Liver (tissue), 3 donors: ENCODE results near the gene ORC2.

Experiments used
- CTCF ChIP-seq: fragments of 150-350 bp; IDR thresholded peaks from 2 replicates; pipeline ENCODE4 v1.5.1; 2017; ENCODE audit warnings: improper control_type of control experiment, low read depth, low read length; ENCODE audit not compliant: missing input control
- HNF4A ChIP-seq, 2 donors: conservative IDR thresholded peaks; 2 replicates each; pipeline ENCODE4 v1.6.1; 2016; ENCODE audit warnings: antibody characterized with exemption in 2 of 2, mild to moderate bottlenecking in 2 of 2
- JUND ChIP-seq, 2 donors: IDR thresholded peaks; 2 replicates each; pipeline ENCODE4 v1.6.1; 2016; ENCODE audit warnings: antibody characterized with exemption in 2 of 2
- MAX ChIP-seq: IDR thresholded peaks from 2 replicates; pipeline ENCODE4 v1.6.1; 2016; ENCODE audit warnings: antibody characterized with exemption
- TAF1 ChIP-seq: conservative IDR thresholded peaks from 2 replicates; pipeline ENCODE4 v1.6.1; 2016; ENCODE audit warnings: antibody characterized with exemption, mild to moderate bottlenecking
- TF ChIP-seq, protein P1 (sequence below): IDR thresholded peaks from 2 replicates; pipeline ENCODE4 v1.6.1; 2016; ENCODE audit warnings: antibody characterized with exemption, mild to moderate bottlenecking
- TF ChIP-seq, protein P2 (sequence below): IDR thresholded peaks from 2 replicates; pipeline ENCODE4 v1.6.1; 2016; ENCODE audit warnings: antibody characterized with exemption
- donor health status: healthy.
- donor health status: healthy.

GRCh38 chr2:200862532-200863000 is 100.9 kb downstream of the ORC2 start:
- TF ChIP-seq, protein P1, sequence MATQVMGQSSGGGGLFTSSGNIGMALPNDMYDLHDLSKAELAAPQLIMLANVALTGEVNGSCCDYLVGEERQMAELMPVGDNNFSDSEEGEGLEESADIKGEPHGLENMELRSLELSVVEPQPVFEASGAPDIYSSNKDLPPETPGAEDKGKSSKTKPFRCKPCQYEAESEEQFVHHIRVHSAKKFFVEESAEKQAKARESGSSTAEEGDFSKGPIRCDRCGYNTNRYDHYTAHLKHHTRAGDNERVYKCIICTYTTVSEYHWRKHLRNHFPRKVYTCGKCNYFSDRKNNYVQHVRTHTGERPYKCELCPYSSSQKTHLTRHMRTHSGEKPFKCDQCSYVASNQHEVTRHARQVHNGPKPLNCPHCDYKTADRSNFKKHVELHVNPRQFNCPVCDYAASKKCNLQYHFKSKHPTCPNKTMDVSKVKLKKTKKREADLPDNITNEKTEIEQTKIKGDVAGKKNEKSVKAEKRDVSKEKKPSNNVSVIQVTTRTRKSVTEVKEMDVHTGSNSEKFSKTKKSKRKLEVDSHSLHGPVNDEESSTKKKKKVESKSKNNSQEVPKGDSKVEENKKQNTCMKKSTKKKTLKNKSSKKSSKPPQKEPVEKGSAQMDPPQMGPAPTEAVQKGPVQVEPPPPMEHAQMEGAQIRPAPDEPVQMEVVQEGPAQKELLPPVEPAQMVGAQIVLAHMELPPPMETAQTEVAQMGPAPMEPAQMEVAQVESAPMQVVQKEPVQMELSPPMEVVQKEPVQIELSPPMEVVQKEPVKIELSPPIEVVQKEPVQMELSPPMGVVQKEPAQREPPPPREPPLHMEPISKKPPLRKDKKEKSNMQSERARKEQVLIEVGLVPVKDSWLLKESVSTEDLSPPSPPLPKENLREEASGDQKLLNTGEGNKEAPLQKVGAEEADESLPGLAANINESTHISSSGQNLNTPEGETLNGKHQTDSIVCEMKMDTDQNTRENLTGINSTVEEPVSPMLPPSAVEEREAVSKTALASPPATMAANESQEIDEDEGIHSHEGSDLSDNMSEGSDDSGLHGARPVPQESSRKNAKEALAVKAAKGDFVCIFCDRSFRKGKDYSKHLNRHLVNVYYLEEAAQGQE, result peak; percentile 23
- no peak for TF ChIP-seq CTCF
- TF ChIP-seq MAX, result no peak
- TF ChIP-seq TAF1, result no peak
- TF ChIP-seq, protein P2, sequence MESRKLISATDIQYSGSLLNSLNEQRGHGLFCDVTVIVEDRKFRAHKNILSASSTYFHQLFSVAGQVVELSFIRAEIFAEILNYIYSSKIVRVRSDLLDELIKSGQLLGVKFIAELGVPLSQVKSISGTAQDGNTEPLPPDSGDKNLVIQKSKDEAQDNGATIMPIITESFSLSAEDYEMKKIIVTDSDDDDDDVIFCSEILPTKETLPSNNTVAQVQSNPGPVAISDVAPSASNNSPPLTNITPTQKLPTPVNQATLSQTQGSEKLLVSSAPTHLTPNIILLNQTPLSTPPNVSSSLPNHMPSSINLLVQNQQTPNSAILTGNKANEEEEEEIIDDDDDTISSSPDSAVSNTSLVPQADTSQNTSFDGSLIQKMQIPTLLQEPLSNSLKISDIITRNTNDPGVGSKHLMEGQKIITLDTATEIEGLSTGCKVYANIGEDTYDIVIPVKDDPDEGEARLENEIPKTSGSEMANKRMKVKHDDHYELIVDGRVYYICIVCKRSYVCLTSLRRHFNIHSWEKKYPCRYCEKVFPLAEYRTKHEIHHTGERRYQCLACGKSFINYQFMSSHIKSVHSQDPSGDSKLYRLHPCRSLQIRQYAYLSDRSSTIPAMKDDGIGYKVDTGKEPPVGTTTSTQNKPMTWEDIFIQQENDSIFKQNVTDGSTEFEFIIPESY, result no peak
- no peak for TF ChIP-seq HNF4A (conservative IDR thresholded peaks at IDR 0.05)
- TF ChIP-seq JUND (IDR thresholded peaks at IDR 0.05), result no peak
